GM20431 (cell line): Measurements from ENCODE around the gene MYLK.

Experiments used
- in situ Hi-C: fragments of 300-500 bp; cut with MseI, MboI; formaldehyde crosslinking; loops from one replicate; pipeline ENCODE4 v1.15.0; 2020; ENCODE audit warnings: low sequenced_read_pairs; ENCODE audit not compliant: unreplicated experiment

The MYLK gene

GRCh38 chr3:123880998-123881561 is 3.1 kb downstream of the MYLK start:
- in situ Hi-C loops = no loop called here

GRCh38 chr3:123878807-123879206 is 5.3 kb downstream of the MYLK start:
- in situ Hi-C loops = no loop called here

GRCh38 chr3:123877965-123878364 is 6.2 kb downstream of the MYLK start:
- in situ Hi-C loops = no loop called here

GRCh38 chr3:123877466-123877865 is 6.7 kb downstream of the MYLK start:
- in situ Hi-C loops = no loop called here

- in situ Hi-C loops = no loop called here
Observed at GRCh38 chr3:123876858-123877257, 7.3 kb downstream of the MYLK start.

- in situ Hi-C loops = no loop called here
Observed at GRCh38 chr3:123872621-123873020, 11.5 kb downstream of the MYLK start.

- in situ Hi-C loops = no loop called here
Observed at GRCh38 chr3:123871946-123872345, 12.2 kb downstream of the MYLK start.

- in situ Hi-C loops = no loop called here
Observed at GRCh38 chr3:123870033-123870432, 14.1 kb downstream of the MYLK start.

- in situ Hi-C loops = no loop called here
Observed at GRCh38 chr3:123869165-123869564, 15.0 kb downstream of the MYLK start.

GRCh38 chr3:123864706-123865105 is 19.4 kb downstream of the MYLK start:
- in situ Hi-C loops = no loop called here

GRCh38 chr3:123862152-123862551 is 22.0 kb downstream of the MYLK start:
- in situ Hi-C loops = no loop called here

- in situ Hi-C loops = no loop called here
Observed at GRCh38 chr3:123861081-123861836, 22.9 kb downstream of the MYLK start.

GRCh38 chr3:123859177-123859576 is 25.0 kb downstream of the MYLK start:
- in situ Hi-C loops = no loop called here

GRCh38 chr3:123854905-123855304 is 29.2 kb downstream of the MYLK start:
- in situ Hi-C loops = no loop called here

GRCh38 chr3:123853686-123854372 is 30.3 kb downstream of the MYLK start:
- in situ Hi-C loops = no loop called here

- in situ Hi-C loops = no loop called here
Observed at GRCh38 chr3:123847209-123847608, 36.9 kb downstream of the MYLK start.

GRCh38 chr3:123843668-123844067 is 40.5 kb downstream of the MYLK start:
- in situ Hi-C loops = no loop called here

- in situ Hi-C loops = no loop called here
Observed at GRCh38 chr3:123842711-123843110, 41.4 kb downstream of the MYLK start.

GRCh38 chr3:123841476-123842238 is 42.5 kb downstream of the MYLK start:
- in situ Hi-C loops = no loop called here

- in situ Hi-C loops = no loop called here
Observed at GRCh38 chr3:123840961-123841360, 43.2 kb downstream of the MYLK start.

GRCh38 chr3:123837858-123838257 is 46.3 kb downstream of the MYLK start:
- in situ Hi-C loops = no loop called here
